Measurements from ENCODE around the gene IL12RB1. TPM values are rescaled to one million over a fixed set of nuclear protein-coding genes. Genes with fewer than 3 reads are reported as not detected.

The IL12RB1 gene
- total RNA-seq, 1 experiment from 2014 or later, result not detected

DNA sequence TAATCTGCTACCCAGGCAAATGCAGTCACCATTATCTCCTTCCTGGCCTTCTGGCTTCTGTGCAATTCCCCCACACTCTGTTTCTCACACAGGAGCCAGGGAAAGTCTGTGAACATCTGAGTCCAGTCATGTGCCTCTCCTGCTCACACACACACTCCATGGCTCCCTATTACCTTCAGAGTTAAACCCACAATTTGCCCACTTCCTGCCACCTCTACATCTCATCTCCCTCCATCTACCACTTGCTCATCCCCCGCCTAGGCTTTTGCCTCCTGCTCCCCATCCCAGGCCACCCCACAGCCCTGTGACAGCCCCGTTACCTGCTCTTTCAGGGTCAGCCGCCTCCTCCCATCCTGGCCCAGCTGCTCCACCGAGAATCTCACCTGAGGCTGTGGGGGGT lies 13.5 kb downstream of the IL12RB1 start:
- intact Hi-C loops (cut with micrococcal nuclease), result no loop called here
- Histone ChIP-seq H3K27me3 (ENCODE audit: insufficient read depth, low read length) (no peaks in the 10 kb centered on the region), H3K36me3 (ENCODE audit: control insufficient read depth in 1 of 2, insufficient read depth in 2 of 2, low read length in 2 of 2) (no peaks in the 10 kb centered on the region), H4K20me1 (ENCODE audit: insufficient read depth) (no peaks in the 10 kb centered on the region), H3K4me1 (ENCODE audit: control insufficient read depth in 1 of 2, insufficient read depth in 2 of 2, low read length in 2 of 2) (peaks cover 0 to 5% of the 10 kb centered on the region in 2 experiments; a peak in 1 of 4 replicates), H2AFZ (ENCODE audit: low read depth, low read length, poor library complexity, severe bottlenecking) (no peak overlapping the region), H3K4me2 (ENCODE audit: low read length) (no peak overlapping the region), H3K27ac (ENCODE audit: low read depth, low read length) (no peak overlapping the region), H3K9me2 (ENCODE audit: insufficient read depth) (no peaks in the 10 kb centered on the region), H3K4me3 (replicated peaks in 1 of 2; ENCODE audit: low read depth in 1 of 2, low read length in 2 of 2) (no peak overlapping the region), H3K9me3 (ENCODE audit: control insufficient read depth in 1 of 2, insufficient read depth in 1 of 2, low read depth in 1 of 2, low read length in 2 of 2) (no peaks in the 10 kb centered on the region), H3K9ac (ENCODE audit: low read length) (no peak overlapping the region), H3K79me2 (ENCODE audit: insufficient read depth, low read length) (no peaks in the 10 kb centered on the region)
- CTCF ChIA-PET, result no interaction called here
- no peak for DNase-seq (ENCODE audit: low read depth, low spot score)
- no TSS peak for BruUV-seq (replicated peaks)
- no peak for ATAC-seq
- POLR2A ChIA-PET, result no interaction called here
- RAD21 ChIA-PET (ENCODE audit: low non-redundant PET in 1 of 2, low total read pairs in 2 of 2, uncharacterized antibody in 2 of 2, unreplicated experiment in 2 of 2), result no interaction called here
- TF ChIP-seq, protein P1, sequence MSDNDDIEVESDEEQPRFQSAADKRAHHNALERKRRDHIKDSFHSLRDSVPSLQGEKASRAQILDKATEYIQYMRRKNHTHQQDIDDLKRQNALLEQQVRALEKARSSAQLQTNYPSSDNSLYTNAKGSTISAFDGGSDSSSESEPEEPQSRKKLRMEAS (IDR thresholded peaks at IDR 0.05), result no peak
- TF ChIP-seq RAD21 (IDR thresholded peaks at IDR 0.05; ENCODE audit: low read depth) (no peak), SRF (IDR thresholded peaks at IDR 0.05; ENCODE audit: low read depth) (no peak), ZNF274 (IDR thresholded peaks at IDR 0.05; ENCODE audit: low read depth, low read length) (no peak), CEBPB (IDR thresholded peaks at IDR 0.05; ENCODE audit: low read depth) (no peak), TCF7L2 (IDR thresholded peaks at IDR 0.05; ENCODE audit: borderline replicate concordance, extremely low read depth, insufficient read depth, insufficient read length) (no peak), EZH2phosphoT487 (IDR thresholded peaks at IDR 0.05; ENCODE audit: borderline replicate concordance) (no peak), YY1 (IDR thresholded peaks at IDR 0.05; ENCODE audit: extremely low read depth, insufficient replicate concordance, low read depth, low read length) (no peak), EGR1 (IDR thresholded peaks at IDR 0.05; ENCODE audit: low read depth) (no peak), SIN3A (IDR thresholded peaks at IDR 0.05; ENCODE audit: low read depth) (no peak), EZH2 (IDR thresholded peaks at IDR 0.05) (no peak), POLR2AphosphoS5 (IDR thresholded peaks at IDR 0.05; ENCODE audit: low read depth, low read length) (no peak), CBX3 (IDR thresholded peaks at IDR 0.05; ENCODE audit: low read depth) (no peak)
- TF ChIP-seq, protein P2, sequence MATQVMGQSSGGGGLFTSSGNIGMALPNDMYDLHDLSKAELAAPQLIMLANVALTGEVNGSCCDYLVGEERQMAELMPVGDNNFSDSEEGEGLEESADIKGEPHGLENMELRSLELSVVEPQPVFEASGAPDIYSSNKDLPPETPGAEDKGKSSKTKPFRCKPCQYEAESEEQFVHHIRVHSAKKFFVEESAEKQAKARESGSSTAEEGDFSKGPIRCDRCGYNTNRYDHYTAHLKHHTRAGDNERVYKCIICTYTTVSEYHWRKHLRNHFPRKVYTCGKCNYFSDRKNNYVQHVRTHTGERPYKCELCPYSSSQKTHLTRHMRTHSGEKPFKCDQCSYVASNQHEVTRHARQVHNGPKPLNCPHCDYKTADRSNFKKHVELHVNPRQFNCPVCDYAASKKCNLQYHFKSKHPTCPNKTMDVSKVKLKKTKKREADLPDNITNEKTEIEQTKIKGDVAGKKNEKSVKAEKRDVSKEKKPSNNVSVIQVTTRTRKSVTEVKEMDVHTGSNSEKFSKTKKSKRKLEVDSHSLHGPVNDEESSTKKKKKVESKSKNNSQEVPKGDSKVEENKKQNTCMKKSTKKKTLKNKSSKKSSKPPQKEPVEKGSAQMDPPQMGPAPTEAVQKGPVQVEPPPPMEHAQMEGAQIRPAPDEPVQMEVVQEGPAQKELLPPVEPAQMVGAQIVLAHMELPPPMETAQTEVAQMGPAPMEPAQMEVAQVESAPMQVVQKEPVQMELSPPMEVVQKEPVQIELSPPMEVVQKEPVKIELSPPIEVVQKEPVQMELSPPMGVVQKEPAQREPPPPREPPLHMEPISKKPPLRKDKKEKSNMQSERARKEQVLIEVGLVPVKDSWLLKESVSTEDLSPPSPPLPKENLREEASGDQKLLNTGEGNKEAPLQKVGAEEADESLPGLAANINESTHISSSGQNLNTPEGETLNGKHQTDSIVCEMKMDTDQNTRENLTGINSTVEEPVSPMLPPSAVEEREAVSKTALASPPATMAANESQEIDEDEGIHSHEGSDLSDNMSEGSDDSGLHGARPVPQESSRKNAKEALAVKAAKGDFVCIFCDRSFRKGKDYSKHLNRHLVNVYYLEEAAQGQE (IDR thresholded peaks at IDR 0.05; ENCODE audit: low read depth), result no peak
- TF ChIP-seq, protein P3, sequence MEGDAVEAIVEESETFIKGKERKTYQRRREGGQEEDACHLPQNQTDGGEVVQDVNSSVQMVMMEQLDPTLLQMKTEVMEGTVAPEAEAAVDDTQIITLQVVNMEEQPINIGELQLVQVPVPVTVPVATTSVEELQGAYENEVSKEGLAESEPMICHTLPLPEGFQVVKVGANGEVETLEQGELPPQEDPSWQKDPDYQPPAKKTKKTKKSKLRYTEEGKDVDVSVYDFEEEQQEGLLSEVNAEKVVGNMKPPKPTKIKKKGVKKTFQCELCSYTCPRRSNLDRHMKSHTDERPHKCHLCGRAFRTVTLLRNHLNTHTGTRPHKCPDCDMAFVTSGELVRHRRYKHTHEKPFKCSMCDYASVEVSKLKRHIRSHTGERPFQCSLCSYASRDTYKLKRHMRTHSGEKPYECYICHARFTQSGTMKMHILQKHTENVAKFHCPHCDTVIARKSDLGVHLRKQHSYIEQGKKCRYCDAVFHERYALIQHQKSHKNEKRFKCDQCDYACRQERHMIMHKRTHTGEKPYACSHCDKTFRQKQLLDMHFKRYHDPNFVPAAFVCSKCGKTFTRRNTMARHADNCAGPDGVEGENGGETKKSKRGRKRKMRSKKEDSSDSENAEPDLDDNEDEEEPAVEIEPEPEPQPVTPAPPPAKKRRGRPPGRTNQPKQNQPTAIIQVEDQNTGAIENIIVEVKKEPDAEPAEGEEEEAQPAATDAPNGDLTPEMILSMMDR (IDR thresholded peaks at IDR 0.05 in 2 of 3, conservative IDR thresholded peaks at IDR 0.05 in 1 of 3; ENCODE audit: borderline replicate concordance in 1 of 3, insufficient read depth in 1 of 3, low read depth in 2 of 3, low read length in 2 of 3), result no peak
- TF ChIP-seq, protein P4, sequence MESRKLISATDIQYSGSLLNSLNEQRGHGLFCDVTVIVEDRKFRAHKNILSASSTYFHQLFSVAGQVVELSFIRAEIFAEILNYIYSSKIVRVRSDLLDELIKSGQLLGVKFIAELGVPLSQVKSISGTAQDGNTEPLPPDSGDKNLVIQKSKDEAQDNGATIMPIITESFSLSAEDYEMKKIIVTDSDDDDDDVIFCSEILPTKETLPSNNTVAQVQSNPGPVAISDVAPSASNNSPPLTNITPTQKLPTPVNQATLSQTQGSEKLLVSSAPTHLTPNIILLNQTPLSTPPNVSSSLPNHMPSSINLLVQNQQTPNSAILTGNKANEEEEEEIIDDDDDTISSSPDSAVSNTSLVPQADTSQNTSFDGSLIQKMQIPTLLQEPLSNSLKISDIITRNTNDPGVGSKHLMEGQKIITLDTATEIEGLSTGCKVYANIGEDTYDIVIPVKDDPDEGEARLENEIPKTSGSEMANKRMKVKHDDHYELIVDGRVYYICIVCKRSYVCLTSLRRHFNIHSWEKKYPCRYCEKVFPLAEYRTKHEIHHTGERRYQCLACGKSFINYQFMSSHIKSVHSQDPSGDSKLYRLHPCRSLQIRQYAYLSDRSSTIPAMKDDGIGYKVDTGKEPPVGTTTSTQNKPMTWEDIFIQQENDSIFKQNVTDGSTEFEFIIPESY (IDR thresholded peaks at IDR 0.05; ENCODE audit: extremely low read depth, insufficient replicate concordance, low read length), result no peak
- TF ChIP-seq, protein P5, sequence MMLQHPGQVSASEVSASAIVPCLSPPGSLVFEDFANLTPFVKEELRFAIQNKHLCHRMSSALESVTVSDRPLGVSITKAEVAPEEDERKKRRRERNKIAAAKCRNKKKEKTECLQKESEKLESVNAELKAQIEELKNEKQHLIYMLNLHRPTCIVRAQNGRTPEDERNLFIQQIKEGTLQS (IDR thresholded peaks at IDR 0.05), result no peak

Measured in HCT116 (cell line).